DMS 273 (cell line): ENCODE data around the gene KIF13A.
"Not testable (repeated sequence)": the region's sequence is repeated elsewhere in the genome, so short reads cannot be mapped to it uniquely, and the experiment has no call there.

Experiments
- DNase-seq: peaks from one replicate; lab custom pipeline; 2025; ENCODE audit not compliant: unreplicated experiment; lab: John Stamatoyannopoulos, UW

Gene KIF13A

GRCh38 chr6:17987447-17987696 lies at the start of gene KIF13A:
KIF13A (minus strand) TSS chr6:17987635; CDS start chr6:17987463, 172 bp downstream.
- no peak for DNase-seq

- no peak for DNase-seq
Observed at GRCh38 chr6:18036781-18037180, 49.3 kb upstream of the KIF13A start.

DNA sequence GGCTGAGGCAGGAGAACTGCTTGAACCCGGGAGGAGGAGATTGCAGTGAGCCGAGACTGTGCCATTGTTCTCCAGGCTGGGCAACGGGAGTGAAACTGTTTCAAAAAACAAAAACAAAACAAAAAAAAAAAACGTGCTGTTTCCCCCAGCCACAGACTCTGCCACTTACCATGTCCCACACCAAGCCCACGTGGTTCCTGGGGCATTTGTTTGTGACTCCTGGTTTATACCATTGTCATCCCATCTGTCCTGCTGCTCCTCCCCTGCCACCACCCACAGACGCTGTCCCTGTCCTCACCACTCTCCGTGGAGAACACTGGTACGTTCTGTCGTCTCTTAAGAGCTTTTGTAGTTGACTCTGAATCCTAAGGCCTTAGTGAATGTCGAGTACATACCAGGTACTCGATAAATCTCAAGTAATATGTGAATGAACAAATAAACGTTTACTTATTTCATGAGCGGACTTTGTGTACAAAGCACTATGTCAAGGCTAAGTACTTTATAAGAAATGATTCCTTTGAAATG lies 48.0 kb upstream of the KIF13A start:
- DNase-seq = no peak

DNA sequence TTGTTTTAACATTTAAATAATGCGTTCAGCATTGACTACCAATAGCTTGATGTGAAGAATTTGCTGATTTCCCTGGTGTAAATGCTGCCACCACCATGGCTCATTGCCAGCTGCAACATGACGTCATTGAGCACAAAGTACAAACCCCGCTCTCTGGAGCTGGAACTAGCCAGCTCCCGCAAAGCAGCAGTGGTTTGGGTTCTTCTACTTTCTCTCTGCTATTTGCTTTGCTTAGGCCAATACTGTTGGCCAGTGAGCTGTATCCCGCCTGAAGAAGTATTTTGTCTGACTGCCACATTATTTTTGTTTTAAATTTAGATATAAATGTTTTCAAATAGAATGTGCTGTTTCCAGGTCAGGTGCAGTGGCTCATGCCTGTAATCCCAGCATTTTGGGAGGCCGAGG lies 47.4 kb upstream of the KIF13A start:
- DNase-seq = peak; percentile 34

DNA sequence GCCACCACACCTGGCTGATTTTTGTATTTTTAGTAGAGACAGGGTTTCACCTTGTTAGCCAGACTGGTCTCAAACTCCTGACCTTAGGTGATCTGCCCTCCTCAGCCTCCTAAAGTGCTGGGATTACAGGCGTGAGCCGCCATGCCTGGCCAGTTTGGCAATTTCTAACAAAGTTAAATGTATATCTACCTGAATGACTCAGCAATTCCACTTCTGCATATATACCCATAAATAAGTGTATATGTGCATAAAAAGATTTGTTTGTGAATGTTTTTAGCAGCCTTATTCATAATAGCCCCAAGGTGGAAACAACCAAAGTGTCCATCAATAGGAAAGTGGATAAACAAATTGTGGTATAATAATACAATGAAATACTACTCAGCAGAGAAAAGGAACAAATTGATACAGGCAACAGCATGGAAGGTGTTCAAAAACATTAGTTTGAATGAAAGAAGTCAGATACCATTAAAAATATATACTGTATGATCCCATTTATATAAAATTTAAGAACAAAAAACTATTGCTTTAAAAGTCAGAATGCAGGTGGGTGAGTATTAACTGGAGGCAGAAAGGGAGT lies 44.3 kb upstream of the KIF13A start:
- no peak for DNase-seq

GRCh38 chr6:18031189-18031588 lies 43.8 kb upstream of the KIF13A start:
- no peak for DNase-seq

- no peak for DNase-seq
Observed at GRCh38 chr6:18028332-18028731, 40.9 kb upstream of the KIF13A start.

GRCh38 chr6:18025596-18025995 lies 38.2 kb upstream of the KIF13A start:
- no peak for DNase-seq

DNA sequence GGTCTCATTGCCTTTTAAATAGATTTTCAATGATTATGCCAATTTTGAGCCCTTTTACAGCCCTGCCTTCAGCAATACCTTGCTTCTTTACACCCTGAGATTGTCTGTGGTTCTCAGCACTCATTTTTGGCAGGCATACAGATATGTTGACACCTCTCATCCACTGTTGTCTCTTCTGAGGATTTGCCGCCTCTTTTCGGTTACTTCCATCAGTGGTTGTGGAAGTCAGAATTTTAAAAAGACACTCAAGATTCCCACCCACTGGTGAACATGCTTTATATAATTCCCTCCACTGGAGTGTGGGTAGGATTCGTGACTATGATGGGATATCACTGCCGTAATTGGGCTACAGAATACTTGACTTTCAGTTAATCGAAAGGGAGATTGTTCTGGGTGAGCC lies 37.4 kb upstream of the KIF13A start:
- no peak for DNase-seq

GRCh38 chr6:18023891-18024290 lies 36.5 kb upstream of the KIF13A start:
- DNase-seq = no peak

GRCh38 chr6:18022398-18023231 lies 35.2 kb upstream of the KIF13A start:
- DNase-seq = peak; percentile 16

DNA sequence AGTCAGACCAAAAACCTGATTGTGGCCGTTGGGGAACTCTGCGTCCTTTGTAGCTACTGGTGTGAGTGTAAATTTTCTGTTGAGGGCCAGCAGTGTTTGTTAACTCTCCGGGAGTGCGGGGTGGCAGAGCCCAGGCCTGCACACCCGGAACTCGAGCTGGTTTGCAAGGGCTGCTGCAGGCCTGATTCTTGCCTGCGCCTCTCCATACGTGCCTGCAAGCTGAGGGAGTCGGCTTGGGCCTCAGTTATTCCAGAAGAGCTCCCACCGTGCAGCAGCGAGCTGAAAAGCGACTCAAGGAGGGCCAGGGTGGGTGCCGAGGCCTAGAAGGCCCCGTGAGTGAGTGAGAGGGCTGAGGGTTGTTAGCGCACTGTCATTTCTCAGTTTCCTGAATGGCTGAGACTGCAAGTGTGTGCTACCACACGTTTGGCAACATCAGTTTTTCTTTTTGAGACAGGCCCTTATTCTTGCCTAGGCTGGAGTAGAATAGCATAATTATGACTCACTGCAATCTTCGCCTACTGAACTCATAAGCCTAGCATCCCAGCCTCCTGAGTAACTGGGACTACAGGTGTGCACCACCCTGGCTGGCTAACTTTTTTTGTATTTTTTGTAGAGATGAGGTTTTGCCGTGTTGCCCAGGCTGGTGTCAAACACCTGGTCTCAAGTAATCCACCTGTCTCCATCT lies 33.9 kb upstream of the KIF13A start:
- no peak for DNase-seq

- not testable (repeated sequence) for DNase-seq
Observed at GRCh38 chr6:18020545-18020944, 33.1 kb upstream of the KIF13A start.

DNA sequence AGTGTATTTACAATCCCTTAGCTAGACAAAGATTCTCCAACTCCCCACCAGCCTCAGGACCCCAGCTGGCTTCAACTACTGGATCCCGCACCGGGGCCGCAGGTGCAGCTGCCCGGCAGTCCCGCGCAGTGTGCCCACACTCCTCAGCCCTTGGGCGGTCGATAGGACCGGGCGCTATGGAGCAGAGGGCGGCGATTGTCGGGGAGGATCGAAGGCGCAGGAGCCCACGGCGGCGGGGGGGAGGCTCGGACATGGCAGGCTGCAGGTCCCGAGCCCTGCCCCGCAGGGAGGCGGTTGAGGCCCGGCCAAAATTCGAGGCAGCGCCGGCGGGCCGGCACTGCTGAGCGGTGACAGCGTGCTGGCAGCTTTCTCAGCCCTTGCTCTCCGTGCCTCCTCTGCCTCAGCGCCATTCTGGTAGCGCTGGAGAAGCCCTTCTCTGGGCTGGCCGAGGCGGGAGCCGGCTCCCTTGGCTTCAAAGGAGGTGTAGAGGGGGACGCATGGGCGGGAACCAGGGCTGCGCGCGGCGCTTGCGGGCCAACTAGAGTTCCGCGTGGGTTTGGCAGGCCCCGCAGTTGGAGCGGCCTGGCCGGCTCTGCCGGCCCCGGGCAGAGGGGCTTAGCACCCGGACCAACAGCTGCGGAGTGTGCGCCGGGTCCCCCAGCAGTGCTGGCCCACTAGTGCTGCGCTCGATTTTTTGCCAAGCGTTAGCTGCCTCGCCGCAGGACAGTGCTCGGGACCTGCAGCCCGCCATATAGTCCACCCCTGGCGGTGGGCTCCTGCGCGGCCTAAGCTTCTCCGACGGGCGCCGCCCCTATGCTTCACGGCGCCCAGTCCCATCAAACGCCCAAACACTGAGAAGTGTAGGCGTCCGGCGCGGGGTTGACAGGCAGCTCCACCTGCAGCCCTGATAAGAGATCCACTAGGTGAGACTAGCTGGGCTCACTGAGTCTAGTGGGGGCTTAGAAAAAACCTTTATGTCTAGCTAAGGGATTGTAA lies 32.4 kb upstream of the KIF13A start:
- DNase-seq = no peak

DNA sequence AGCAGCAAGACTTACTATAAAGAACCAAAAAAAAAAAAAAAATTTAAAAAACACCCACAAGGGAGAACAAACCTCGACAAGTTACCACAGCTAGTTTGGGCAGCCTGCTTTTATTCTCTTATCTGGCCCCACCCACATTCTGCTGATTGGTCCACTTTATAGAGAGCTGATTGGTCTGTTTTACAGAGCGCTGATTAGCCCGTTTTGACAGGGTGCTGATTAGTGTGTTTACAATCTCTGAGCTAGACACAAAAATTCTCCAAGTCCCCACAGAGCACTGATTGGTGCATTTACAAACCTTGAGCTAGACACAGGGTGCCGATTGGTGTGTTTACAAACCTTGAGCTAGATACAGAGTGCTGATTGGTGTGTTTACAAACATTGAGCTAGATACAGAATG lies 31.7 kb upstream of the KIF13A start:
- DNase-seq = not testable (repeated sequence)

GRCh38 chr6:18016698-18017097 lies 29.3 kb upstream of the KIF13A start:
- DNase-seq = no peak

GRCh38 chr6:18016133-18016532 lies 28.7 kb upstream of the KIF13A start:
- DNase-seq = no peak

- DNase-seq = no peak
Observed at GRCh38 chr6:18011287-18011686, 23.9 kb upstream of the KIF13A start.

DNA sequence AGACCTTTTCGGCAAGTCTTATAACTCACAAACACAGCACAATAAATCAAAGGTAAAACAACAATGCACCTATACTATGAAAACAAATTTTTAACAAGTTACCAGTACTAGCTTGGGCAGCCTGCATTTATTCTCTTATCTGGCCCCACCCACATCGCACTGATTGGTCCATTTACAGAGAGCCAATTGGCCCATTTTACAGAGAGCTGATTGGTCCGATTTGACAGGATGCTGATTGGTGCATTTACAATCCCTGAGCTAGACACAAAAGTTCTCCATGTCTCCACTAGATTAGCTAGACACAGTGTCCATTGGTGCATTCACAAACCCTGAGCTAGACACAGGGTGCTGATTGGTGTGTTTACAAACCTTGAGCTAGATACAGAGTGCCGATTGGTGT lies 23.1 kb upstream of the KIF13A start:
- not testable (repeated sequence) for DNase-seq

DNA sequence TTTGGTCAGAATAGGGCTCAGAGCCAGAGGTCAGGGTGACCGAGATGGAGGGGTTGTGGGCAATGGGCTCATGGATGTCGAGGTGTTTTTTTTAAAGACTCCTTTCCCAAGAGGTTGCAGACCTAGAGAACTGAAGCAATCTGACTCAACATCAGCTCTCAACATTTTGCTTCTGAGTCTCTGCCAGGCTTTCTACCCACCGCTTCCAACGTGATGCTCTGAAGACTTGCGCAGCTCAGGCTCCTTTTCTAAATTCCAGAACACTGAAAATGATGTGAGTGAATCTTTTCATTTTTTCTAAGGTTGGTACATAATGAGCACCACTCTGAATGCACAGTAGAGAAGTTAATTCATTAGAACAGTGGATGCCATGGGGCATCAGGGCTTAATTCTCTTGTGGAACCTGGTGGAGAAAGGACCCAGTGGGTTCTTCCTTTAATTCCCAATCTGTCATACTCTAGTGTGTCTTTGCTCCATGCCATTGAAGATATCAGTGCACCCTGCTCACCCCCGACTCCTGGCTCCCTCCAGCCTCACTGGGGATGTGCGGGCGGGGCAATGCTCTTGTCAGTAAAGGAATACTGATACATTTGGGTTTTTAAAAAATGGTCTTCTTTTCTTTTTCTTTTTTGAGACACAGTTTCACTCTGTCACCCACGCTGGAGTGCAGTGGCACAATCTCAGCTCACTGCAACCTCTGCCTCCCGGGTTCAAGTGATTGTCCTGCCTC lies 17.0 kb upstream of the KIF13A start:
- no peak for DNase-seq
